ENCODE results near the gene HYDIN. TPM values are rescaled to one million over a fixed set of nuclear protein-coding genes. Genes with fewer than 3 reads are reported as not detected.

HYDIN gene
- total and polyA plus RNA-seq, 2 experiments from 2014 or later, result 3.1 to 7.7 TPM

DNA sequence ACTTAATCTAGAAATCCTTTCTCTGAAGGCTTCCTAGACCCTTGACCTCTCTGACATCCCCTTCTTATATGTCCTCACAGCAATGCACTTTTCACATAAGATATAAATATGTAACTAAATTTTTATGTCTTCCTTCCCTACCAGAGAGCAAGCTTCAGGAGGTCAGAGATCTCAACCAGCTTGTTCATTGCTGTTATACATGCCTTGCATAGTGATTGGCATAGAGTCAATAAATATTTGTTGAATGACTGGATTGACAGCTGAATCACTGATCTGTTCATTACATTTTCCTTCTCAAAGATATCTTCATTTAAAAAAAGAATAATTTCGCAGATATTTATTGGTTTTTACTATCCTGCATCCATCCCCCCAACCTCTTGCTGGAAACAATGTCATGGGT is 29.5 kb downstream of the HYDIN start (continued):
- TF ChIP-seq, protein P1, sequence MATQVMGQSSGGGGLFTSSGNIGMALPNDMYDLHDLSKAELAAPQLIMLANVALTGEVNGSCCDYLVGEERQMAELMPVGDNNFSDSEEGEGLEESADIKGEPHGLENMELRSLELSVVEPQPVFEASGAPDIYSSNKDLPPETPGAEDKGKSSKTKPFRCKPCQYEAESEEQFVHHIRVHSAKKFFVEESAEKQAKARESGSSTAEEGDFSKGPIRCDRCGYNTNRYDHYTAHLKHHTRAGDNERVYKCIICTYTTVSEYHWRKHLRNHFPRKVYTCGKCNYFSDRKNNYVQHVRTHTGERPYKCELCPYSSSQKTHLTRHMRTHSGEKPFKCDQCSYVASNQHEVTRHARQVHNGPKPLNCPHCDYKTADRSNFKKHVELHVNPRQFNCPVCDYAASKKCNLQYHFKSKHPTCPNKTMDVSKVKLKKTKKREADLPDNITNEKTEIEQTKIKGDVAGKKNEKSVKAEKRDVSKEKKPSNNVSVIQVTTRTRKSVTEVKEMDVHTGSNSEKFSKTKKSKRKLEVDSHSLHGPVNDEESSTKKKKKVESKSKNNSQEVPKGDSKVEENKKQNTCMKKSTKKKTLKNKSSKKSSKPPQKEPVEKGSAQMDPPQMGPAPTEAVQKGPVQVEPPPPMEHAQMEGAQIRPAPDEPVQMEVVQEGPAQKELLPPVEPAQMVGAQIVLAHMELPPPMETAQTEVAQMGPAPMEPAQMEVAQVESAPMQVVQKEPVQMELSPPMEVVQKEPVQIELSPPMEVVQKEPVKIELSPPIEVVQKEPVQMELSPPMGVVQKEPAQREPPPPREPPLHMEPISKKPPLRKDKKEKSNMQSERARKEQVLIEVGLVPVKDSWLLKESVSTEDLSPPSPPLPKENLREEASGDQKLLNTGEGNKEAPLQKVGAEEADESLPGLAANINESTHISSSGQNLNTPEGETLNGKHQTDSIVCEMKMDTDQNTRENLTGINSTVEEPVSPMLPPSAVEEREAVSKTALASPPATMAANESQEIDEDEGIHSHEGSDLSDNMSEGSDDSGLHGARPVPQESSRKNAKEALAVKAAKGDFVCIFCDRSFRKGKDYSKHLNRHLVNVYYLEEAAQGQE (IDR thresholded peaks at IDR 0.05; ENCODE audit: unreplicated experiment), result no peak
- TF ChIP-seq POLR2AphosphoS5 (IDR thresholded peaks at IDR 0.05; ENCODE audit: low read depth), result no peak
- TF ChIP-seq, protein P2, sequence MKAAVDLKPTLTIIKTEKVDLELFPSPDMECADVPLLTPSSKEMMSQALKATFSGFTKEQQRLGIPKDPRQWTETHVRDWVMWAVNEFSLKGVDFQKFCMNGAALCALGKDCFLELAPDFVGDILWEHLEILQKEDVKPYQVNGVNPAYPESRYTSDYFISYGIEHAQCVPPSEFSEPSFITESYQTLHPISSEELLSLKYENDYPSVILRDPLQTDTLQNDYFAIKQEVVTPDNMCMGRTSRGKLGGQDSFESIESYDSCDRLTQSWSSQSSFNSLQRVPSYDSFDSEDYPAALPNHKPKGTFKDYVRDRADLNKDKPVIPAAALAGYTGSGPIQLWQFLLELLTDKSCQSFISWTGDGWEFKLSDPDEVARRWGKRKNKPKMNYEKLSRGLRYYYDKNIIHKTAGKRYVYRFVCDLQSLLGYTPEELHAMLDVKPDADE (IDR thresholded peaks at IDR 0.05), result no peak
- TF ChIP-seq ZNF331 (CRISPR knock-in tag; IDR thresholded peaks at IDR 0.05; ENCODE audit: low read depth), result no peak
- TF ChIP-seq NANOG (IDR thresholded peaks at IDR 0.05; ENCODE audit: borderline replicate concordance), result no peak
- TF ChIP-seq EZH2phosphoT487 (IDR thresholded peaks at IDR 0.05; ENCODE audit: unreplicated experiment), result no peak
- TF ChIP-seq ZNF114 (CRISPR knock-in tag; IDR thresholded peaks at IDR 0.05), result no peak
- TF ChIP-seq, protein P3, sequence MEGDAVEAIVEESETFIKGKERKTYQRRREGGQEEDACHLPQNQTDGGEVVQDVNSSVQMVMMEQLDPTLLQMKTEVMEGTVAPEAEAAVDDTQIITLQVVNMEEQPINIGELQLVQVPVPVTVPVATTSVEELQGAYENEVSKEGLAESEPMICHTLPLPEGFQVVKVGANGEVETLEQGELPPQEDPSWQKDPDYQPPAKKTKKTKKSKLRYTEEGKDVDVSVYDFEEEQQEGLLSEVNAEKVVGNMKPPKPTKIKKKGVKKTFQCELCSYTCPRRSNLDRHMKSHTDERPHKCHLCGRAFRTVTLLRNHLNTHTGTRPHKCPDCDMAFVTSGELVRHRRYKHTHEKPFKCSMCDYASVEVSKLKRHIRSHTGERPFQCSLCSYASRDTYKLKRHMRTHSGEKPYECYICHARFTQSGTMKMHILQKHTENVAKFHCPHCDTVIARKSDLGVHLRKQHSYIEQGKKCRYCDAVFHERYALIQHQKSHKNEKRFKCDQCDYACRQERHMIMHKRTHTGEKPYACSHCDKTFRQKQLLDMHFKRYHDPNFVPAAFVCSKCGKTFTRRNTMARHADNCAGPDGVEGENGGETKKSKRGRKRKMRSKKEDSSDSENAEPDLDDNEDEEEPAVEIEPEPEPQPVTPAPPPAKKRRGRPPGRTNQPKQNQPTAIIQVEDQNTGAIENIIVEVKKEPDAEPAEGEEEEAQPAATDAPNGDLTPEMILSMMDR (conservative IDR thresholded peaks at IDR 0.05; ENCODE audit: low read depth in 2 of 2), result no peak

DNA sequence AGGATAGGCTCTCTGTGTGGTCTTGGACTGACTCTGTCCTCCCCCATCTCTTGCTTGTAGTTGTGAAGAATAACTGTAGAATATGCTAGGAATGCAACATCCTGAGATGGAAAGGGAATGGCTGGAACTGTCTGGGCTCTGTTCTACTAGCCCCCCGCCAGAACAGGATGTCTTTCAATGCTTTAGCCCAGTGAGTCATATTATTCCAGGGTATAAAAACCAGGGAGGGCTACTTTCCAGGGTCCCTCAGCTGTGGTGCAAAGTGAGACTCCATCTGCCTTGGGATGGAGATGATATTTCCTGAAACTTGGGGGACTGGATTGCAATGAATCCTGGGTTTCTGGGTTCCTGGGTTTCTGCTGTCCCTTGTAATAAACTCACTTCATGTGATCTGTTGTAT is 32.1 kb downstream of the HYDIN start:
- H3K4me3 Mint-ChIP-seq, result no peak overlapping the region
- Histone ChIP-seq H3K27me3 (ENCODE audit: insufficient read depth) (no peaks in the 10 kb centered on the region), H3K4me3 (no peak overlapping the region), H3K27ac (ENCODE audit: low read depth) (no peak overlapping the region), H3F3A (replicated peaks; ENCODE audit: low read depth) (no peaks in the 10 kb centered on the region), H3K4me1 (ENCODE audit: insufficient read depth) (no peaks in the 10 kb centered on the region), H3K4me2 (no peak overlapping the region), H3K79me2 (replicated peaks; ENCODE audit: insufficient read depth) (no peaks in the 10 kb centered on the region), H2AFZ (no peak overlapping the region), H3K36me3 (ENCODE audit: insufficient read depth) (no peaks in the 10 kb centered on the region), H3K9me2 (ENCODE audit: insufficient read depth) (peaks cover 17% of the 10 kb centered on the region; the same call in 1 of the 2 replicates), H4K20me1 (replicated peaks; ENCODE audit: insufficient read depth) (no peaks in the 10 kb centered on the region)
- peaks cover 3% of the 10 kb centered on the region; the same call in 1 of the 3 replicates for H3K4me1 Mint-ChIP-seq
- no peak for ATAC-seq
- peaks cover 7% of the 10 kb centered on the region; the same call in 2 of the 3 replicates for H3K9me3 Mint-ChIP-seq
- no peaks in the 10 kb centered on the region for H3K27me3 Mint-ChIP-seq (ENCODE audit: insufficient read depth, low read depth, poor library complexity)
- no peaks in the 10 kb centered on the region; the same call in 1 of the 3 replicates for H3K36me3 Mint-ChIP-seq (ENCODE audit: low read depth)
- DNase-seq (ENCODE audit: low spot score), result no peak
- no peak overlapping the region for H3K27ac Mint-ChIP-seq
- TF ChIP-seq, protein P2 (IDR thresholded peaks at IDR 0.05), result no peak
- TF ChIP-seq, protein P4, sequence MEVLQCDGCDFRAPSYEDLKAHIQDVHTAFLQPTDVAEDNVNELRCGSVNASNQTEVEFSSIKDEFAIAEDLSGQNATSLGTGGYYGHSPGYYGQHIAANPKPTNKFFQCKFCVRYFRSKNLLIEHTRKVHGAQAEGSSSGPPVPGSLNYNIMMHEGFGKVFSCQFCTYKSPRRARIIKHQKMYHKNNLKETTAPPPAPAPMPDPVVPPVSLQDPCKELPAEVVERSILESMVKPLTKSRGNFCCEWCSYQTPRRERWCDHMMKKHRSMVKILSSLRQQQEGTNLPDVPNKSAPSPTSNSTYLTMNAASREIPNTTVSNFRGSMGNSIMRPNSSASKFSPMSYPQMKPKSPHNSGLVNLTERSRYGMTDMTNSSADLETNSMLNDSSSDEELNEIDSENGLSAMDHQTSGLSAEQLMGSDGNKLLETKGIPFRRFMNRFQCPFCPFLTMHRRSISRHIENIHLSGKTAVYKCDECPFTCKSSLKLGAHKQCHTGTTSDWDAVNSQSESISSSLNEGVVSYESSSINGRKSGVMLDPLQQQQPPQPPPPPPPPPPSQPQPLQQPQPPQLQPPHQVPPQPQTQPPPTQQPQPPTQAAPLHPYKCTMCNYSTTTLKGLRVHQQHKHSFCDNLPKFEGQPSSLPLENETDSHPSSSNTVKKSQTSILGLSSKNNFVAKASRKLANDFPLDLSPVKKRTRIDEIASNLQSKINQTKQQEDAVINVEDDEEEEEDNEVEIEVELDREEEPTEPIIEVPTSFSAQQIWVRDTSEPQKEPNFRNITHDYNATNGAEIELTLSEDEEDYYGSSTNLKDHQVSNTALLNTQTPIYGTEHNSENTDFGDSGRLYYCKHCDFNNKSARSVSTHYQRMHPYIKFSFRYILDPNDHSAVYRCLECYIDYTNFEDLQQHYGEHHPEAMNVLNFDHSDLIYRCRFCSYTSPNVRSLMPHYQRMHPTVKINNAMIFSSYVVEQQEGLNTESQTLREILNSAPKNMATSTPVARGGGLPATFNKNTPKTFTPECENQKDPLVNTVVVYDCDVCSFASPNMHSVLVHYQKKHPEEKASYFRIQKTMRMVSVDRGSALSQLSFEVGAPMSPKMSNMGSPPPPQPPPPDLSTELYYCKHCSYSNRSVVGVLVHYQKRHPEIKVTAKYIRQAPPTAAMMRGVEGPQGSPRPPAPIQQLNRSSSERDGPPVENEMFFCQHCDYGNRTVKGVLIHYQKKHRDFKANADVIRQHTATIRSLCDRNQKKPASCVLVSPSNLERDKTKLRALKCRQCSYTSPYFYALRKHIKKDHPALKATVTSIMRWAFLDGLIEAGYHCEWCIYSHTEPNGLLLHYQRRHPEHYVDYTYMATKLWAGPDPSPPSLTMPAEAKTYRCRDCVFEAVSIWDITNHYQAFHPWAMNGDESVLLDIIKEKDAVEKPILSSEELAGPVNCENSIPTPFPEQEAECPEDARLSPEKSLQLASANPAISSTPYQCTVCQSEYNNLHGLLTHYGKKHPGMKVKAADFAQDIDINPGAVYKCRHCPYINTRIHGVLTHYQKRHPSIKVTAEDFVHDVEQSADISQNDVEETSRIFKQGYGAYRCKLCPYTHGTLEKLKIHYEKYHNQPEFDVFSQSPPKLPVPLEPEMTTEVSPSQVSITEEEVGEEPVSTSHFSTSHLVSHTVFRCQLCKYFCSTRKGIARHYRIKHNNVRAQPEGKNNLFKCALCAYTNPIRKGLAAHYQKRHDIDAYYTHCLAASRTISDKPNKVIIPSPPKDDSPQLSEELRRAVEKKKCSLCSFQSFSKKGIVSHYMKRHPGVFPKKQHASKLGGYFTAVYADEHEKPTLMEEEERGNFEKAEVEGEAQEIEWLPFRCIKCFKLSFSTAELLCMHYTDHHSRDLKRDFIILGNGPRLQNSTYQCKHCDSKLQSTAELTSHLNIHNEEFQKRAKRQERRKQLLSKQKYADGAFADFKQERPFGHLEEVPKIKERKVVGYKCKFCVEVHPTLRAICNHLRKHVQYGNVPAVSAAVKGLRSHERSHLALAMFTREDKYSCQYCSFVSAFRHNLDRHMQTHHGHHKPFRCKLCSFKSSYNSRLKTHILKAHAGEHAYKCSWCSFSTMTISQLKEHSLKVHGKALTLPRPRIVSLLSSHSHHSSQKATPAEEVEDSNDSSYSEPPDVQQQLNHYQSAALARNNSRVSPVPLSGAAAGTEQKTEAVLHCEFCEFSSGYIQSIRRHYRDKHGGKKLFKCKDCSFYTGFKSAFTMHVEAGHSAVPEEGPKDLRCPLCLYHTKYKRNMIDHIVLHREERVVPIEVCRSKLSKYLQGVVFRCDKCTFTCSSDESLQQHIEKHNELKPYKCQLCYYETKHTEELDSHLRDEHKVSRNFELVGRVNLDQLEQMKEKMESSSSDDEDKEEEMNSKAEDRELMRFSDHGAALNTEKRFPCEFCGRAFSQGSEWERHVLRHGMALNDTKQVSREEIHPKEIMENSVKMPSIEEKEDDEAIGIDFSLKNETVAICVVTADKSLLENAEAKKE (CRISPR knock-in tag; IDR thresholded peaks at IDR 0.05), result no peak
- no peak for TF ChIP-seq EZH2phosphoT487 (IDR thresholded peaks at IDR 0.05; ENCODE audit: unreplicated experiment)

Measured in GM23338 (cell line).